Thyroid gland (tissue), 4 donors: ENCODE data around the gene MRM2.

Experiments
- POLR2A ChIP-seq, 2 donors: fragments of 450-650 bp; IDR thresholded peaks; one replicate each; pipeline ENCODE4 v1.6.1; 2017; ENCODE audit warnings: antibody characterized with exemption in 2 of 2, mild to moderate bottlenecking in 2 of 2, moderate library complexity in 1 of 2
- TF ChIP-seq, protein P1 (sequence below), 6 experiments: fragments of 200-600 bp in 3 of 6; fragments of 450-650 bp in 3 of 6; sonication (generic) in 3 of 6; IDR thresholded peaks; one replicate each; pipeline ENCODE4 v1.5.1; 2016 to 2019; ENCODE audit warnings: antibody characterized with exemption in 6 of 6, mild to moderate bottlenecking in 2 of 6, inconsistent platforms in 1 of 6, moderate library complexity in 1 of 6

DNA sequence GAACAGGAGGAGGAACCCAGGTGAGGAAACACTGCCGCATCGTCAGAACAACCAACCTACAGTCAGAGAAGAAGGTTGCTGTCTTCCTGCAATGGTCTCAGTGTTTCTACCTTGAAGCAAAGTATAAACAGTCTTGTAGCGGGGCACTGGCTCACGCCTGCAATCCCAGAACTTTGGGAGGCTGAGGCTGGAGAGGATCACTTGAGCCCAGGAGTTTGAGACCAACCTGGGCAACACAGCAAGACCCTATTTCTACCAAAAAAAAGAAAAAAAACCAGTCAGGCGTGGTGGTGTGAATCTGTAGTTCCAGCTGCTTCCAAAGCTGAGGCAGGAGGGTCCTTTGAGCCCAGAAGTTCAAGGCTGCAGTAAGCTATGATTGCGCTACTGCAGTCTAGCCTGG, 48.9 kb upstream of the MRM2 start:
- TF ChIP-seq, protein P1, sequence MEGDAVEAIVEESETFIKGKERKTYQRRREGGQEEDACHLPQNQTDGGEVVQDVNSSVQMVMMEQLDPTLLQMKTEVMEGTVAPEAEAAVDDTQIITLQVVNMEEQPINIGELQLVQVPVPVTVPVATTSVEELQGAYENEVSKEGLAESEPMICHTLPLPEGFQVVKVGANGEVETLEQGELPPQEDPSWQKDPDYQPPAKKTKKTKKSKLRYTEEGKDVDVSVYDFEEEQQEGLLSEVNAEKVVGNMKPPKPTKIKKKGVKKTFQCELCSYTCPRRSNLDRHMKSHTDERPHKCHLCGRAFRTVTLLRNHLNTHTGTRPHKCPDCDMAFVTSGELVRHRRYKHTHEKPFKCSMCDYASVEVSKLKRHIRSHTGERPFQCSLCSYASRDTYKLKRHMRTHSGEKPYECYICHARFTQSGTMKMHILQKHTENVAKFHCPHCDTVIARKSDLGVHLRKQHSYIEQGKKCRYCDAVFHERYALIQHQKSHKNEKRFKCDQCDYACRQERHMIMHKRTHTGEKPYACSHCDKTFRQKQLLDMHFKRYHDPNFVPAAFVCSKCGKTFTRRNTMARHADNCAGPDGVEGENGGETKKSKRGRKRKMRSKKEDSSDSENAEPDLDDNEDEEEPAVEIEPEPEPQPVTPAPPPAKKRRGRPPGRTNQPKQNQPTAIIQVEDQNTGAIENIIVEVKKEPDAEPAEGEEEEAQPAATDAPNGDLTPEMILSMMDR (IDR thresholded peaks at IDR 0.05) = no peak
- TF ChIP-seq POLR2A (IDR thresholded peaks at IDR 0.05) = no peak
